Measurements from ENCODE around the gene RRP12.
A peak's percentile ranks its signal among the peaks of the same experiment; 100 is the strongest.
"Not testable (repeated sequence)": the region's sequence is repeated elsewhere in the genome, so short reads cannot be mapped to it uniquely, and the experiment has no call there.

Gene RRP12

DNA sequence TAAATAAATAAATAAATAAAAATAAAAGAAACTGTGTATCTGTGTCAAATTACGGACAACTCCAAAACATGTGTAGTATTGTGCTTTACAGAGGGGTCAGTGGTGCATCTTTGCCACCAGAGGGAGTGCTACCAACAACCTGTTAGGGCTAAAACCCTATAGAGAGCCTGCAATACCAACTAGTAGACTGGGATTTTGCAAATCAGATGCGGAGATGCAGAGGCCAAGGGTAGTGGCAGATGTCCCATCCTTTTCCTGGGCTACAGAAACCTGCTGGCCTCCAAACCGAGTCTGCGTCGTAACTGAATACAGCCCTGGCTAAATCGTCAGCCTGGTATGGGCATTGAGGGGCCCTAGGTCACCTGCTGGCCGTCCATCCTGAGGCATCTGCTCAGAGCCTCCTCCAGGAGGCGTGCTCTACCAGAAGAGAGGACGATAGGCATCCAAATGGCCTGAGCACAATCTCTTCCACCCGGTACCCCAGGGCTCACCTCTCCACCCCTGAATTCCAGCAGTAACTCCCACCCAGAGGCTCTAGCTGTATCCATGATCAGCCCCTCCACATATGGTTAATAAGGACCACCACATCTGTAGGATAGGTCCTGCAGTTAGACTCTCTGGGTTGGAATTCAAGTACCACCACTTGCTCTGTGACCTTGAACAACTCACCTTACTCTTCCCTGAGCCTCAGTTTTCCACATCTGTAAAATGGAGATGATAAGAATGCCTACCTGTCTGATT, 6.2 kb upstream of the RRP12 start:
- Histone ChIP-seq H3K36me3 (ENCODE audit: control insufficient read depth in 1 of 2, insufficient read depth in 2 of 2, low read length in 2 of 2) (no peaks in the 10 kb centered on the region), H3K27ac (ENCODE audit: low read length) (no peak overlapping the region), H3K4me1 (ENCODE audit: control insufficient read depth in 1 of 2, insufficient read depth in 2 of 2, low read length in 2 of 2) (peaks cover 0 to 5% of the 10 kb centered on the region in 2 donors), H3K27me3 (ENCODE audit: low read depth, low read length) (no peaks in the 10 kb centered on the region), H3K4me3 (ENCODE audit: low read depth in 1 of 2, low read length in 2 of 2) (peak overlapping the region in 1 of 2 donors; percentile 45), H3K9me3 (ENCODE audit: control insufficient read depth in 1 of 2, low read length in 2 of 2) (no peaks in the 10 kb centered on the region)

DNA sequence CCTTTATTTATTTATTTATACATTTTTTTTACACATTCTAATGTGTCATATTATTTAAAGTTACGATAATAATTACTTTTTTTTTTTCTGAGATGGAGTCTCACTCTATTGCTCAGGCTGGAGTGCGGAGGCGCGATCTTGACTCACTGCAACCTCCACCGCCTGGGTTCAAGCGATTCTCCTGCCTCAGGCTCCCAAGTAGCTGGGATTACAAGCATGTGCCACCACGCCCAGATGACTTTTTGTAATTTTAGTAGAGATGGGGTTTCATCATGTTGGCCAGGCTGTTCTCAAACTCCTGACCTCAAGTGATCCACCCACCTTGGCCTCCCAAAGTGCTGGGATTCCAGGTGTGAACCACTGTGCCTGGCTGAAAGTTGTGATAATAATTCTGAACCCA, 5.3 kb upstream of the RRP12 start:
- not testable (repeated sequence) for H3K36me3 ChIP-seq (ENCODE audit: control insufficient read depth in 1 of 2, insufficient read depth in 2 of 2, low read length in 2 of 2); H3K27ac ChIP-seq (ENCODE audit: low read length); H3K9me3 ChIP-seq (ENCODE audit: control insufficient read depth in 1 of 2, low read length in 2 of 2); H3K4me1 ChIP-seq (ENCODE audit: control insufficient read depth in 1 of 2, insufficient read depth in 2 of 2, low read length in 2 of 2); H3K4me3 ChIP-seq (ENCODE audit: low read depth in 1 of 2, low read length in 2 of 2); H3K27me3 ChIP-seq (ENCODE audit: low read depth, low read length)

DNA sequence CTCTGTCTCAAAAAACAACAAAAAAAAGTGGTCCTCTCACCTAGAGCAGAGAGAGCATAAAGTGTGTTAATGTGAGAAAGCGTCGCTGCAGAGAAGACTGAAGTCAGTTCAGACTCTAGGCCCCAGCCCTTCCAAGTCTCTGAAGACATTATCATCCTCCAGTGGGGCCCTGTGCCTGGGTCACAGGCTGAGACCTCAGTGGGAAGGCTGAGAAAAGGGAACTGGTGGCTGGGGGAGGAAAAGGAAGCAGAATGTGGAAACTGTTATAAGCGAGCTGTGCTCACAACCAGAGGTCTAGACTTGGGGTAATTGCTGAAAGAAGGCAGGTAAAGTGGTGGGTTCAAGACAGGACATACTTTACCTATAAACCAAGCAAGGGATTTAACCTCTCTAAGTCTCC, 4.9 kb upstream of the RRP12 start:
- H3K9me3 ChIP-seq (ENCODE audit: control insufficient read depth in 1 of 2, low read length in 2 of 2) = no peaks in the 10 kb centered on the region
- no peak overlapping the region for H3K4me3 ChIP-seq (ENCODE audit: low read depth in 1 of 2, low read length in 2 of 2)
- no peak overlapping the region for H3K27ac ChIP-seq (ENCODE audit: low read length)
- no peaks in the 10 kb centered on the region for H3K36me3 ChIP-seq (ENCODE audit: control insufficient read depth in 1 of 2, insufficient read depth in 2 of 2, low read length in 2 of 2)
- no peaks in the 10 kb centered on the region for H3K27me3 ChIP-seq (ENCODE audit: low read depth, low read length)
- H3K4me1 ChIP-seq (ENCODE audit: control insufficient read depth in 1 of 2, insufficient read depth in 2 of 2, low read length in 2 of 2) = peaks cover 0 to 5% of the 10 kb centered on the region in 2 donors

- peaks cover 4 to 16% of the 10 kb centered on the region in 2 donors for H3K4me1 ChIP-seq (ENCODE audit: control insufficient read depth in 1 of 2, insufficient read depth in 2 of 2, low read length in 2 of 2)
- H3K9me3 ChIP-seq (ENCODE audit: control insufficient read depth in 1 of 2, low read length in 2 of 2) = no peaks in the 10 kb centered on the region
- no peaks in the 10 kb centered on the region for H3K27me3 ChIP-seq (ENCODE audit: low read depth, low read length)
- H3K27ac ChIP-seq (ENCODE audit: low read length) = no peak overlapping the region
- peaks cover 0 to 9% of the 10 kb centered on the region in 2 donors for H3K36me3 ChIP-seq (ENCODE audit: control insufficient read depth in 1 of 2, insufficient read depth in 2 of 2, low read length in 2 of 2)
- no peak overlapping the region for H3K4me3 ChIP-seq (ENCODE audit: low read depth in 1 of 2, low read length in 2 of 2)
Measured at GRCh38 chr10:97404044-97404443, 2.9 kb upstream of the RRP12 start.

GRCh38 chr10:97401455-97401919, 347 bp upstream of the RRP12 start:
- peak overlapping the region; percentile 87 for H3K27ac ChIP-seq (ENCODE audit: low read length)
- H3K9me3 ChIP-seq (ENCODE audit: control insufficient read depth in 1 of 2, low read length in 2 of 2) = no peaks in the 10 kb centered on the region
- peak overlapping the region; percentile 81 to 94 for H3K4me3 ChIP-seq (ENCODE audit: low read depth in 1 of 2, low read length in 2 of 2)
- peaks cover under 1 to 12% of the 10 kb centered on the region in 2 donors for H3K36me3 ChIP-seq (ENCODE audit: control insufficient read depth in 1 of 2, insufficient read depth in 2 of 2, low read length in 2 of 2)
- peaks cover 4 to 11% of the 10 kb centered on the region in 2 donors for H3K4me1 ChIP-seq (ENCODE audit: control insufficient read depth in 1 of 2, insufficient read depth in 2 of 2, low read length in 2 of 2)
- H3K27me3 ChIP-seq (ENCODE audit: low read depth, low read length) = no peaks in the 10 kb centered on the region

DNA sequence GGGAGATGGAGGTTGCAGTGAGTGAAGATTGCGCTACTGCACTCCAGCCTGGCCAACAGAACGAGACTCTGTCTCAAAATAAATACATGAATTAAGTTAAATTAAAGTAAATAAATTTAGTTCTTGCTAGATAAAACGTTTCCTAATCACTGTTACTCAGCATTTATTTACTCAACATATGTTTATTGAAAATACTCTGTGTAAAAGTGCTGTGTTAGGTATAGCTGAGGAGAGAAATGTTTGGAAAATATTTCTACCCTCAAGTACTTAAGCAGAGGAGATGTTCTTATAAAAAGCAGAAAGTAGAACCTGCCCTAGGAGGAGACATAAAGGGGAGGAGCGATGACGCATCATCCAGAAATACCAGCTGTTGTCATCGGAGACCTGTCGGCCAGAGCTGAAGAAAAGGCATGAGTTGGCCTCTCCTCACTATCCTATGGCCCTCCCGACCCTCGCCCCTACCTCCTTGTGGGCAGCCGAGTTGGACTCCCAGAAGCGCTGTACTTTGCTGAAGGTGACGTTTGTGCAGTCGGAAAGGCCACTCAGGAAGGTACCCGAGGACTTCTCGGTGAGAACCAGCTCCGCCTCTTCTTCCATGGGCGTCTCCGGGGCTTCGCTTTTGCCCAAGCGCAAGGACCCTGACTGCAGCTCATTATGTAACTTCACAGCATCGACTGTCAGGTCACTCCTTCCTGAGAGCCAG, 1.1 kb downstream of the RRP12 start:
- peaks cover 4 to 11% of the 10 kb centered on the region in 2 donors for H3K4me1 ChIP-seq (ENCODE audit: control insufficient read depth in 1 of 2, insufficient read depth in 2 of 2, low read length in 2 of 2)
- H3K9me3 ChIP-seq (ENCODE audit: control insufficient read depth in 1 of 2, low read length in 2 of 2) = no peaks in the 10 kb centered on the region
- peak overlapping the region; percentile 87 for H3K27ac ChIP-seq (ENCODE audit: low read length)
- H3K4me3 ChIP-seq (ENCODE audit: low read depth in 1 of 2, low read length in 2 of 2) = peak overlapping the region; percentile 81 to 94
- H3K27me3 ChIP-seq (ENCODE audit: low read depth, low read length) = no peaks in the 10 kb centered on the region
- peaks cover 6 to 24% of the 10 kb centered on the region in 2 donors for H3K36me3 ChIP-seq (ENCODE audit: control insufficient read depth in 1 of 2, insufficient read depth in 2 of 2, low read length in 2 of 2)

DNA sequence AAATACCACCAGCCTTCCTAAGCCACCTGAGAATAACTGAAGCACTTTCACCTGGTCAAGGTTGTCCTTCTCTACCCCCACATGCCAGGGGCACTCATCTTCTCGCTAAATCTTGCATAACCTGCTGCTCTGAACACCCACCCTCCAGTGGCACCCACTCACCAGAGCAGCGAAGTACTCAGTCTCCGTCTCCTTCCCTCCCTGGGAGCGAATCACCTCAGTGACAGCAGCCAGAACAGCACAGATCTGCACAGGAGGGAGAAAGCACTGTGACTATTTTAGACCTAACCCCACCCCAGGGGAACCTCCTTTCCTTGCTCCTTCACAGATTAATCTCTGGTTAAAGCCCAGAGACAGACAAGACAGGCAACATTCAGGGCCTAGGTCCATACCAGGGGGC, 5.1 kb downstream of the RRP12 start:
- Histone ChIP-seq H3K27me3 (ENCODE audit: low read depth, low read length) (no peaks in the 10 kb centered on the region), H3K4me3 (ENCODE audit: low read depth in 1 of 2, low read length in 2 of 2) (no peak overlapping the region), H3K36me3 (ENCODE audit: control insufficient read depth in 1 of 2, insufficient read depth in 2 of 2, low read length in 2 of 2) (peaks cover 11 to 38% of the 10 kb centered on the region in 2 donors), H3K27ac (ENCODE audit: low read length) (no peak overlapping the region), H3K9me3 (ENCODE audit: control insufficient read depth in 1 of 2, low read length in 2 of 2) (no peaks in the 10 kb centered on the region), H3K4me1 (ENCODE audit: control insufficient read depth in 1 of 2, insufficient read depth in 2 of 2, low read length in 2 of 2) (peaks cover 4 to 11% of the 10 kb centered on the region in 2 donors)

DNA sequence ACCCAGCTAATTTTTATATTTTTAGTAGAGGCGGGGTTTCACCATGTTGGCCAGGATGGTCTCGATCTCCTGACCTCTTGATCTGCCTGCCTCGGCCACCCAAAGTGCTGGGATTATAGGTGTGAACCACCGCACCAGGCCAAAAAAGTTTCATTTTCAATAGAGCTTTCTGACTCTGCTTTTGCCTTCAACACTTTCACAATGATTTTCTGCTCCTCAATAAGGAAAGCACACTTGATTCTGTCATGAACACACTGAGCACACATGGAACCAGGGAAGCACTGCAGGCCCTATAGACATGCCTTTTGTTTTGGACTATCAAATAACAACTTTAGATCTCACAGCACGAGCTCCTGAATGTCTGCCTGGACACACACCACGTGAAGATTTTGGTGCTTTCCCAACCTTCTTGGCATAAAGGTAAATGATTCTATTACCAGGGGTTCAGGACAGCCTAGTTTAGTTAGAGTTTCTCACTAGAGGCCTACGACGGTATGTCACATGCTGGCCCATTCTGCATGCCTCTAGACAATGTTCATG, 8.0 kb downstream of the RRP12 start:
- no peaks in the 10 kb centered on the region for H3K4me1 ChIP-seq (ENCODE audit: control insufficient read depth in 1 of 2, insufficient read depth in 2 of 2, low read length in 2 of 2)
- no peaks in the 10 kb centered on the region for H3K9me3 ChIP-seq (ENCODE audit: control insufficient read depth in 1 of 2, low read length in 2 of 2)
- H3K27me3 ChIP-seq (ENCODE audit: low read depth, low read length) = no peaks in the 10 kb centered on the region
- no peak overlapping the region for H3K27ac ChIP-seq (ENCODE audit: low read length)
- H3K4me3 ChIP-seq (ENCODE audit: low read depth in 1 of 2, low read length in 2 of 2) = no peak overlapping the region
- peaks cover 28 to 54% of the 10 kb centered on the region in 2 donors for H3K36me3 ChIP-seq (ENCODE audit: control insufficient read depth in 1 of 2, insufficient read depth in 2 of 2, low read length in 2 of 2)

DNA sequence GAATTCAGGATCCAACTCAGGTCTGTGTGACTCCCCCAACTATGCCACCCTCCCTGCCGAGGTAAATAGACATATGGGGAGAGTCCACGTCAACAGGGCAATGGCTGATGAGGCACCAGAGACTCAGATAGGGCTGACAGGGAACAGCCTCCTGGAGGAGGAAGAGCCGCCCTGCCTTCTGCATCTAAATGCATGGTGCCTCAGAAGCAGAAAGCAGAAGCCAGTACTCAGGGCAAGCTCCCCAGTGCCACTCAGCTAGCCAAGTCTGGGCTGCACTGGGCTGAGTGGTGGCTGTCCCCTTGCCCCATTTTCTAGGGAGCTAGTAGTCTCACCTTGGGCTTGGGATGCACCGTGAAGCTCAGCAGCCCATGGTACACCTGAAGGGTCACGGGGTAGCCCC, 11.0 kb downstream of the RRP12 start:
- Histone ChIP-seq H3K27ac (ENCODE audit: low read length) (no peak overlapping the region), H3K4me1 (ENCODE audit: control insufficient read depth in 1 of 2, insufficient read depth in 2 of 2, low read length in 2 of 2) (no peaks in the 10 kb centered on the region), H3K36me3 (ENCODE audit: control insufficient read depth in 1 of 2, insufficient read depth in 2 of 2, low read length in 2 of 2) (peaks cover 37 to 50% of the 10 kb centered on the region in 2 donors), H3K27me3 (ENCODE audit: low read depth, low read length) (no peaks in the 10 kb centered on the region), H3K9me3 (ENCODE audit: control insufficient read depth in 1 of 2, low read length in 2 of 2) (no peaks in the 10 kb centered on the region), H3K4me3 (ENCODE audit: low read depth in 1 of 2, low read length in 2 of 2) (no peak overlapping the region)

DNA sequence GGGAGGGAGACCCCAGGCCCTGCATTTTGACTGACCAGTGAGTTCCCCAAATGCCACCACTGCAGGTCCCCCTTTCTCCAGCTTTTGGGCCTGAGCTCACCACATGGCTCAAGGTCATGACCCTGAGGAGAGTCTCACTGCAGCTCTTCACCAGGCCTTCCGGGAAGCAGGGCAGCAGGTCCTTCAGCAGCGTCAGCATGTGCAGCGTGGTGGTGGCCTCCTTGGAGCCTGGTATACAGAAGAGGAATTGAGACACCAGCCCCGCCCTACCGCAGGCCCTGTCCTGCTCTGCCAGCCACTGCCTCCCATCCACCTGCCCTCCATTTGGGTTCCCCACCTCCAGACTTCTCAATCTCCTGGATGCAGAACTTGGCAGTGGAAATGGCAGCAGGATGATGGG, 13.0 kb downstream of the RRP12 start:
- peaks cover 34 to 53% of the 10 kb centered on the region in 2 donors for H3K36me3 ChIP-seq (ENCODE audit: control insufficient read depth in 1 of 2, insufficient read depth in 2 of 2, low read length in 2 of 2)
- no peaks in the 10 kb centered on the region for H3K9me3 ChIP-seq (ENCODE audit: control insufficient read depth in 1 of 2, low read length in 2 of 2)
- no peaks in the 10 kb centered on the region for H3K4me1 ChIP-seq (ENCODE audit: control insufficient read depth in 1 of 2, insufficient read depth in 2 of 2, low read length in 2 of 2)
- no peaks in the 10 kb centered on the region for H3K27me3 ChIP-seq (ENCODE audit: low read depth, low read length)
- H3K4me3 ChIP-seq (ENCODE audit: low read depth in 1 of 2, low read length in 2 of 2) = no peak overlapping the region
- H3K27ac ChIP-seq (ENCODE audit: low read length) = no peak overlapping the region

GRCh38 chr10:97385565-97385964, 15.6 kb downstream of the RRP12 start:
- no peaks in the 10 kb centered on the region for H3K4me1 ChIP-seq (ENCODE audit: control insufficient read depth in 1 of 2, insufficient read depth in 2 of 2, low read length in 2 of 2)
- no peak overlapping the region for H3K27ac ChIP-seq (ENCODE audit: low read length)
- H3K36me3 ChIP-seq (ENCODE audit: control insufficient read depth in 1 of 2, insufficient read depth in 2 of 2, low read length in 2 of 2) = peaks cover 37 to 56% of the 10 kb centered on the region in 2 donors
- H3K9me3 ChIP-seq (ENCODE audit: control insufficient read depth in 1 of 2, low read length in 2 of 2) = no peaks in the 10 kb centered on the region
- no peaks in the 10 kb centered on the region for H3K27me3 ChIP-seq (ENCODE audit: low read depth, low read length)
- no peak overlapping the region for H3K4me3 ChIP-seq (ENCODE audit: low read depth in 1 of 2, low read length in 2 of 2)
